BJ (cell line): ENCODE data around the gene NGEF. TPM values are rescaled to one million over a fixed set of nuclear protein-coding genes. Genes with fewer than 3 reads are reported as not detected.

ENCODE experiments used
- CTCF ChIA-PET: fragments of 350-600 bp; formaldehyde crosslinking; extraction: SDS; loops from one replicate; lab custom pipeline; 2021; ENCODE audit warnings: antibody characterized with exemption, inconsistent platforms; lab: Yijun Ruan, JAX
- POLR2A ChIA-PET: fragments of 300-600 bp; sonication (Branson Sonifier 250); formaldehyde crosslinking; extraction: SDS; loops from one replicate; lab custom pipeline; 2021; ENCODE audit warnings: antibody characterized with exemption; lab: Charles Lee
- DNase-seq: peaks from one replicate; pipeline ENCODE4 v3.0.0-alpha.2; 2011; ENCODE audit warnings: low read depth
- H3K27me3 ChIP-seq: 2 replicates; pipeline ENCODE4 v1.6.0; 2011; ENCODE audit warnings: low read length; ENCODE audit not compliant: control insufficient read depth, insufficient read depth
- H3K36me3 ChIP-seq: 2 replicates; pipeline ENCODE4 v1.5.1; 2011; ENCODE audit warnings: low read length; ENCODE audit not compliant: control insufficient read depth, insufficient read depth
- H3K4me3 ChIP-seq: 2 replicates; pipeline ENCODE4 v1.5.1; 2011; ENCODE audit warnings: low read depth, mild to moderate bottlenecking, control low read depth, low read length
- CTCF ChIP-seq: IDR thresholded peaks from 2 replicates; pipeline ENCODE4 v1.5.1; 2011; ENCODE audit warnings: low read depth, mild to moderate bottlenecking, control low read depth, inconsistent platforms, low read length, moderate library complexity; ENCODE audit not compliant: insufficient read depth
- polyA minus RNA-seq: library from RNA; depleted of rRNA, polyadenylated mRNA; stranded (reverse); fragments of >200 nt; gene quantifications from 2 replicates; pipeline ENCODE4 v1.2.3, GENCODE V29; 2011; rRNA and poly(A)+ RNA removed
- polyA plus RNA-seq: library from polyadenylated mRNA; depleted of rRNA; stranded (reverse); fragments of >200 nt; gene quantifications from 2 replicates; pipeline ENCODE4 v1.2.3, GENCODE V29; 2011; rRNA removed

The NGEF gene
- 0.11 and 0.23 TPM in 2 replicates for polyA plus RNA-seq
- polyA minus RNA-seq: 0.51 TPM in 1 of 2 replicates, not detected in the other

GRCh38 chr2:233013027-233013461 is at the start of gene NGEF:
TSS of gene NGEF (minus strand) at chr2:233013256. CDS start at chr2:232974890, 38,366 bp downstream.
- no peak for TF ChIP-seq CTCF
- Histone ChIP-seq H3K27me3 (no peaks in the 10 kb centered on the region; the same call in 1 of the 2 replicates), H3K4me3 (no peak within 1 kb of the TSS), H3K36me3 (no peaks in the 10 kb centered on the region)
- ChIA-PET POLR2A (no interaction called here), CTCF (no interaction called here)
- no peak for DNase-seq

DNA sequence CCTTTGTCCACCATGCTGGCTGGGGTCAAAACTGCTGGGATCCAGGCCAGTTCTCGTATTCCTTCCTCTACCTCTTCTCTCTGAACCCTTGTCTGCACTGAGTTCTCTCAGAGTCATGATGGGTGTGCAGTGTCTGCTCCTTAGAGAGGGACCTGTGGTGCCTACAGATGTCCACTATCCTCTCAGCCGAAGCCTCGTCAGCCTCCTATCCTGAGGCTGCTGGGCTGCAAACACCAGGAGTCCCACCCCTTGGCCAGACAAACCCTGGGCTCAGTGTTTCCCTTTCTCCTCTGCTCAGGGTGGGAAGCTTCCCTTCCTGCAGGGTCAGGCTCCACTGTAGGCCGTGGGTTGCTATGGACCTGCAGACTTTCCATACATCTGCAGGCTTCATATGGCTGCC is 49.4 kb upstream of the NGEF start:
- ChIA-PET CTCF (interaction anchor here (2.3 kb wide), 1 partner anchor 10 kb away, joined by 12 read pairs; no protein-coding TSS in a partner anchor), POLR2A (no interaction called here)
- TF ChIP-seq CTCF: no peak
- no peak for DNase-seq
- Histone ChIP-seq H3K27me3 (no peaks in the 10 kb centered on the region), H3K4me3 (no peak overlapping the region), H3K36me3 (no peaks in the 10 kb centered on the region)

DNA sequence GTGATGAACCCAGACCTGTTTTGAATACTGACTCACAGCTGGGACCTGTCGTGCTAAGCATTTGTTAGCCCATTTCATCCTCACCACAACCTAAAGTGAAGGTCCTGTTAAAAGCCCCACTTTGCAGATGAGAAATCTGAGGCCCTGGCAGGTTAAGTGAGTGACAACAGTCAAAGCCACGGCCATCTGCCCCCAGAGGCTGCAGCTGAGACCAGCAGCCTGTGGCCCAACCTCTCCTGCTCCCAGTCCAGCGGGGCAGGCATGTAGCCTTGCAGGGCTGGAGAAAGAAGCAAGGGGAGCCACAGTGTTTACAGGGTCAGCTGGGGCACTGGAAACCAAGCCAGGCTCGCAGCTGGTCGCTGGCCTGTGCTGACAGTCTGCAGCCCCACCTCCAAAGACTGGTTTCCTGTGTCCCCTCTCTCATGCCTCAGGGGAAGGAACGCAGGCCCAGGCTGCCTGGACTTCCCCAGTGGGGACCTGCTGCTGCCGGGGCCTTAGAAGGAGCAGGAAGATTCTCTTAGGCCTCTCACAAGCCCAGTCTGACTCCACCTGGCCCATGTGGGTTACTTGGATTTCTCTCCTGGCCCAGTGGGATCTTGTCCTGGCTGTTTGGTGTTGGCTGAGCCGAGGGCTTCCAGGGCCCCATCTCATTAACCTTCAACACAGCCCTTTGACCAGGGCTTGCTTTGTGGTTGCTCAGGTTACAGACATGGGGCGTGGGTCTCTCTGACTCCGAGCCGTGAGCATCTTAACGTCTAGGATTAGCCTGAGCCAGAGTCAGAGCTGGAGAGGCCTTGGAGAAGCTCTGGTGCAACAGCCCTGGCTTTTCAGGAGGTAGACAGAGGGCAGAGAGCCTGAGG is 48.8 kb upstream of the NGEF start:
- POLR2A ChIA-PET: no interaction called here
- no peak for DNase-seq
- Histone ChIP-seq H3K36me3 (no peaks in the 10 kb centered on the region), H3K4me3 (no peak overlapping the region), H3K27me3 (no peaks in the 10 kb centered on the region)
- peak; percentile 31 for TF ChIP-seq CTCF
- CTCF ChIA-PET: interaction anchor here (2.3 kb wide), 1 partner anchor 9 kb away, joined by 12 read pairs; no protein-coding TSS in a partner anchor

- ChIA-PET POLR2A (no interaction called here), CTCF (interaction anchor here (0.6 to 2.3 kb wide), 4 partner anchors 8 to 208 kb away, joined by 3 to 12 read pairs (median 7); no protein-coding TSS in a partner anchor)
- no peak for TF ChIP-seq CTCF
- Histone ChIP-seq H3K36me3 (no peaks in the 10 kb centered on the region), H3K4me3 (no peak overlapping the region), H3K27me3 (no peaks in the 10 kb centered on the region)
- no peak for DNase-seq
These were observed 48.0 kb upstream of the NGEF start for GRCh38 chr2:233060980-233061590.

DNA sequence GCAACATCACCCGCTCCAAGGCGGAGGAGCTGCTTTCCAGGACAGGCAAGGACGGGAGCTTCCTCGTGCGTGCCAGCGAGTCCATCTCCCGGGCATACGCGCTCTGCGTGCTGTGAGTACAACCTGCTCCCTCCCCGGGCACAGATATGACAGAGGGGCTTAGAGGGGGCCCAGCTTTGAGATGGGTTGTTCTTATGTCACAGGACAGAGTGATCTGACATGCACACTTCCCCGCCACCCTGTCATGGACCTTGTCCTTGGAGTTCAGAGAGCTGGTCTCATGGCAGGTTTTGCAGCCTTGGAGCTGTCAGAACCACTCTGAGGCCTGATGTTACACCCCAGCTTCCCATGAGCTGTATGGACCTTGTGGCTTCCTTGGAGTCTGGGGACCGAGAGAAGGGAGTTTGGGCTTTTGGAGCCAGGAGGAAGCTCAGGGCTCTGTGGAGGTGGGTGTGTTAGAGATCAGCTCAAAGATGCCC is 47.5 kb upstream of the NGEF start:
- no peak for TF ChIP-seq CTCF
- ChIA-PET POLR2A (no interaction called here), CTCF (interaction anchor here (0.6 to 2.3 kb wide), 4 partner anchors 8 to 207 kb away, joined by 3 to 12 read pairs (median 7); no protein-coding TSS in a partner anchor)

More for the DNA sequence above, 47.5 kb upstream of the NGEF start:
- Histone ChIP-seq H3K36me3 (no peaks in the 10 kb centered on the region), H3K27me3 (no peaks in the 10 kb centered on the region), H3K4me3 (no peak overlapping the region)
- no peak for DNase-seq
